GM19023 (cell line): Measurements from ENCODE around the gene DAZL.

Experiments
- ATAC-seq: cut with Tn5 transposase; IDR thresholded peaks from one replicate; pipeline ENCODE4 v1.9.1; 2021; ENCODE audit warnings: mild to moderate bottlenecking, moderate library complexity; ENCODE audit not compliant: unreplicated experiment

The DAZL gene

DNA sequence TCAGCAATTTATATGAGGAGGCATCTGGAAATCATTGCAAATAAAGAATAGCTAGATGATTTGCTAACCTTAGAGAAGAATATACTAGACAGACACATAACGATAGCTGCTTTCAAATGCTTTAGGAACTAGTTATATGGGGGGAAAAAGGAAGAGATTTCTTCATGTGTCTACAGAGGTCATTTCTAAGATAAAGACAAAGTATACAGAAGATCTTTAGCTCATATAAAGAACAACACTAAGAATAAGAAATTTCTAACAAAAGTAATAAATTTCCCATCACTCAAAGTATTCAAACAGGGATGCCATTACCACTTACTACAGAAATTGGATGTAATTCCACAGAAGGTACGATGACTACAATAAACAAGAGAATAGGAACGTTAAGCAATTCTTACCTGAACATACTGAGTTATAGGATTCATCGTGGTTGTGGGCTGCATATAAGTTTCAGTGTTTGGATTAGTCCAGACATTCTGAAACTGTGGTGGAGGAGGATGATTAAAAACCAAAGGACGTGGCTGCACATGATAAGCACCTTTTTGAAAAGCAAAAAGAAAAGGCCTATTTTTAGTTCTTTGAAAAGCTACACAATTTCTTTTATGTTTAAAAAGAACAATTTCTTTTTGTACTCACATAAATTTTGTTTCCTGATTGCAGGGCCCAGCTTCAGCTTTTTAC, 8.7 kb downstream of the DAZL start:
- no peak for ATAC-seq

DNA sequence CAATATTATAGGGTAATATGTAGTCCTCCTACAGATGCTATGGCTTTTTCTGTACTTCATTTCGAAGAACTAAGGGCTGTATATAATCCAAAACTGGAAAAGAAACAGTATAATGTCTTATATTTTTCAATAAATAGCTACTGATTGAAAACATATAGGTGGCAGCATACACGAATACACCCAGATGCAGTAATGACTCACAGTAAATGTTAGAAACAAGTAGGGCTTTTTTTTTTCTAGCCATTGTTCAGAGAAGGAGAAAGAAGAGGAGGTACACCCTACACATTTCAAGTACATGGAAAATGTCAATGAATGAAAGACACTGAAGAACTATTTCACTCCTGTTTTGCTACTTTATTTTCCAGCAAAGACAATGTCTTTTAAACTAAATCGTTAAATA, 9.4 kb downstream of the DAZL start:
- no peak for ATAC-seq

- ATAC-seq, result peak; percentile 93
Observed at GRCh38 chr3:16589867-16590624, 15.2 kb downstream of the DAZL start.

DNA sequence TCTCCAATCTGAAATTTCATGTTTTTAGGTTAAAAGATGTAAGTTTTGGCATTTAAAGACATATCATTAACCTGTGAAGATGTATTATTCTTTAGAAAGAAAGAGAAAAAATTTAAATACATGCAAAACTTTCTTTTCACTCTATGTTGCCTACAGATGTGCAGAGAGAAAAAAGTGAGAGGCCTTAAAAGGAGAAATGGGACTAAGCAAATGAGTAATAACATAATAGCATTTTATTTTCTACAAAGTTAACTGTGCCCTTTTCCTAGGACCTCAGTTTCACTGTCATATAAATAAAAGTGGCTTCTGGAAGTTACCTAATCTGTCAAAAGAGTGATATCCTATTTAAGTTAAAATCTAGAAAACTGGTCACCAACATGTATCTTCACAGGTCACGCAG, 16.1 kb downstream of the DAZL start:
- ATAC-seq, result no peak

DNA sequence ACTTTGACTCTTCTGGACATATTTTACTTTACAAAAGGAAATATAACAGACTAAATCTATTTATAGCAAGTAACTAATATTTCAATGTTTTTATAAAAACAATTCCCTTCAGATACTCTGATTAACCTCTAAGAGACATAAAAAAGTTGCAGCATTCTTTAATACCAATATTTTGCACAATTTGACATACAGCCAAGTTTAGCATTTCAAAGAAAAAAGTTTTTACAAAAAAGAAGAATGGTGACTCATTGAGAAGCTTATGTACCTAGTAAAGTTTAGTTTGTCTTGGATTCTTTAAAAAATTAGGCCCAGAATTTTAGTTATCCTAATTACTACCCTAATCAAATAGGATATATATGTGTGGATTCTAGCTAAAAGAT, 17.6 kb downstream of the DAZL start:
- ATAC-seq, result no peak

- ATAC-seq, result no peak
Observed at GRCh38 chr3:16587047-16587680, 18.1 kb downstream of the DAZL start.

DNA sequence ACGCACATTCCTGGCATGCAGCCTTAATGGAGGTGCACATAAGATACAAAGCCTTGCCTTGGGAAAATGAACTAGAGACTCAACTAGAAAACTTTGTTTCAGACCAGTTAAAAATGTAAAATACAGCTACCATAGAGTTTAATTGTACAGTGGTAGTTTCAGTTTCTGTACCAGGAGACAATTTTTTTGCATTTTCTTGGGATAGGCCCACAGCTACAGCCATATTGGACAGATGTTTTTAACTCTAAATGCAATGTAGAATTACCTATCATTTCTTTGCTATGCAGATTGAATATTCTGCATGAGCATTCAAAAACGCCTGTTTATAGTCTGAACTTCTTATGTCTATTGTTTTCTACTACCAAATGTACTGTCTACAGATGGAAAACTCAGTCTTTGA, 20.3 kb downstream of the DAZL start:
- ATAC-seq, result no peak

DNA sequence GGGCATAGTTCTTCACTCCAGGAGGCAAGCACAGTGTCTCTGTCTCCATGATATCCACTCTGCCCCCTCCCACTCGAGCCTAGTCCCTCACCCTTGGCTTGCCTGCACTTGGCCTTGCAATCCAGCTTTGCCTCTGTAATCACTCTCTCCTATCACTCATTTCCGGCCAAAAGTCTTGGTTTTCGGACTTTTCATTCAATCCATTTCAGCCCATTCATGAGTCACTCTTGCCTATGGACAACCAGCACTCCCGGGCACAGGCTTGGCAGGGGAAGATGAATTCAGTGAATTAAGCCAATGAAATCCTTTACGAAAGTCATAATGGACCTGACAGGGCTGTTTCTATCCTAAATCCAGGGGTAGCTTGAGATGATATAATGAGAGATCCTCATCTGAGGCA, 21.7 kb downstream of the DAZL start:
- no peak for ATAC-seq

DNA sequence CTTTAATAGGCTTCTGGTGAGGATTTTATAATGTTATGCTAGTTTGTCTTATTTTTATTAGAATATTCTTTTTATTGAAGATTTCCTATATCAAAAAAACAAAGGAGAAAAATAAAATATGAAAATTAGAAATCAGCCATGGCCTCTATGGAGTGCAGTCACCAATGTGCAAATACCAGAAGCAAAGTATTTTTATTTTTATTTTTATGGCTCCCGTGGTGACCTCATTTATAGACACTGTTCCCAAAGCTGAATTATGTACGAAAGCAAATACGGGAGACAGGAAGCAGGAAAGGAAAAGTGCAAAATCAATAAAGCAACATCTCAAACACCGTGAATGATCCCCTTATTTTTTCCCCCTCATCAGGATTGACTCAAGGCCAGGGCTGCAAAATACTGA, 35.1 kb downstream of the DAZL start:
- ATAC-seq, result no peak

GRCh38 chr3:16568532-16568931, 36.7 kb downstream of the DAZL start:
- no peak for ATAC-seq

- ATAC-seq, result no peak
Observed at GRCh38 chr3:16568115-16568514, 37.1 kb downstream of the DAZL start.

GRCh38 chr3:16559653-16560365, 45.4 kb downstream of the DAZL start:
- ATAC-seq, result no peak

GRCh38 chr3:16554126-16554525, 51.1 kb downstream of the DAZL start:
- no peak for ATAC-seq

- ATAC-seq, result no peak
Observed at GRCh38 chr3:16552757-16553156, 52.5 kb downstream of the DAZL start.

- no peak for ATAC-seq
Observed at GRCh38 chr3:16551342-16551976, 53.8 kb downstream of the DAZL start.

DNA sequence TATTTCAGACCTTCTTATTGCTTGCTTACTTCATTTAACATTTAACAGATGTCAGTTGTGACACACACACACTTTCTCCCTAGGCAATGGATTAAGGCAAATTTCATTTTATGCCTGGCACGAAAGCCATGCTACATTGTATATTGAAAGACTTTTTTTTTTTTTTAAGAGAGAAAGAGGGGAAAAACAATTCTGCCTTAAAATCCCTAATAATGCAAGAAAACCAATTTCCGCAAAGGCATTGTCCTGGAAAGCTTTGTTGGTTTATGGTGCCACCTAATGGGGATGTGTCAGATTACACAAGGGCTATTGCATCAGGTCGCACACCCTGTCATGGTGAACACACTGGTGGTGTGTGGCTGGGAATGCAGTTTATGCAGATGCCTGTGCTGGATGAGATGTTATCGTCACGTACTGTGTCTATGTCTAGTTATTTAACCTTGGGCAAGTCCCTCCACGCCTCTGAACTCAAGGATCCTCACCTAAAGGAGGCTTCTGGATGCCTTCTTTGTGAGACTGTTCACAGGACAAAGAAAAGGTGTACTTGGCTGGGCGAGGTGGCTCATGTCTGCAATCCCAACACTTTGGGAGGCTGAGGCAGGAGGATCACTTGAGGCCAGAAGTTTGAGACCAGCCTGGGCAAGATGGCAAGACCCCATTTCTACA, 54.4 kb downstream of the DAZL start:
- peak; percentile 72 for ATAC-seq

DNA sequence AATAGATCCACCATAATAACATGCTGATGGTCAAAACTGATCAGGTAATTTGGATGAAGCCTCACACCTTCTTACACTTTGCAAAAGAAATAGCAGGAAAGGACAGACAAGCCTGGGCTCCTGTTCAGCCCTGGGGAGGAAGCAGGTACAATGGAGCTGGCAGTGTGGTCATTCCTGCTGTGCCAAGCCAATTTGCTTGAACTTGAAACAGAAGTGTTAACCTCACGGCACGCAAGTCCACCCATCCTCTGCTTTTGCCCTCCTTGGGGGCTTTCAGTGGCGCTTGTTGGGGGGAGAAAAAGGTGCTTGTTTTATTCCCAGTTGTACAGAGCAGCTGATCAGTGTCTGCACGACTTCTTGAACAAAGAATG, 54.9 kb downstream of the DAZL start:
- peak; percentile 25 for ATAC-seq

- no peak for ATAC-seq
Observed at GRCh38 chr3:16548721-16549120, 56.5 kb downstream of the DAZL start.

DNA sequence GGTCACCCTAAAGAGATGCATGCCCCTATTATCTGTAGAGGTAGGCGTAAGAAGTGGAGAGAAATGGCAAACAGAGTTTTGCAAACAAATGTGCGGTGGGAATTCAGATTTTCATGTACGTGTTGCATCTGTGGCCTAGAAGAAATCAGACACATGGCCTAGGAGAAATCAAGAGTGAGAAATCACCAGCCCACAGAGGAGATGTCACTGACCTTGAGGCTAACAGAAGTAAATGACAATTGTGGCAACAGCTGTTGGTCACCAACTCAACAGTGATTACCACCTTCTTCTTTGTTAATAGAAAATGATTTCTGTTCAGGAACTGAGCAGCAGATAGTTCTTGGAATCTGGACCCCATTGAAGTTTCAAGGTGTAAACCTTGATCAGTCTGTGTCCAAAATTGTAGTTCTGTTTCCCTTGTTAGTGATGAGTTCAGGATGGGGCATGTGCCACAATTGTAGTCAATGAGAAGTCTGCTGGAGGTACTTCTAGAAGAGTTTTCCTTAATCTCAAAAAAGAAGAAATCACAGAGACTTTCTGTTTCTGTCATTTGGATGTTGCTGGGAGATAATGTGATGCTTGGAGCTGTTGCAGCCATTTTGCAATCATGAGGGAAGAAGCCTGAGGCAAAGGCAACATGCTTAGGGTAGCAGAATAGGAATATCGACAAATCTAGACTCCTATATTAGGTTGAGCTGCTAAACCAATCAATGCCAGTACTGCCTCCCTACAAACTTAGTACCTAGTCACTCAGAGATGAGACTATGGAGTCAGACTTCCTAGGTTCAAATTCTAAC, 57.5 kb downstream of the DAZL start:
- no peak for ATAC-seq
